BJ (cell line): ENCODE measurements around the gene TBPL2. TPM values are rescaled to one million over a fixed set of nuclear protein-coding genes. Genes with fewer than 3 reads are reported as not detected.

ENCODE experiments used
- CTCF ChIA-PET: fragments of 350-600 bp; formaldehyde crosslinking; extraction: SDS; loops from one replicate; lab custom pipeline; 2021; ENCODE audit warnings: antibody characterized with exemption, inconsistent platforms; lab: Yijun Ruan, JAX
- POLR2A ChIA-PET: fragments of 300-600 bp; sonication (Branson Sonifier 250); formaldehyde crosslinking; extraction: SDS; loops from one replicate; lab custom pipeline; 2021; ENCODE audit warnings: antibody characterized with exemption; lab: Charles Lee
- DNase-seq: peaks from one replicate; pipeline ENCODE4 v3.0.0-alpha.2; 2011; ENCODE audit warnings: low read depth
- H3K27me3 ChIP-seq: 2 replicates; pipeline ENCODE4 v1.6.0; 2011; ENCODE audit warnings: low read length; ENCODE audit not compliant: control insufficient read depth, insufficient read depth
- H3K36me3 ChIP-seq: 2 replicates; pipeline ENCODE4 v1.5.1; 2011; ENCODE audit warnings: low read length; ENCODE audit not compliant: control insufficient read depth, insufficient read depth
- H3K4me3 ChIP-seq: 2 replicates; pipeline ENCODE4 v1.5.1; 2011; ENCODE audit warnings: low read depth, mild to moderate bottlenecking, control low read depth, low read length
- CTCF ChIP-seq: IDR thresholded peaks from 2 replicates; pipeline ENCODE4 v1.5.1; 2011; ENCODE audit warnings: low read depth, mild to moderate bottlenecking, control low read depth, inconsistent platforms, low read length, moderate library complexity; ENCODE audit not compliant: insufficient read depth
- polyA plus RNA-seq: library from polyadenylated mRNA; depleted of rRNA; stranded (reverse); fragments of >200 nt; gene quantifications from 2 replicates; pipeline ENCODE4 v1.2.3, GENCODE V29; 2011

Gene TBPL2
- polyA plus RNA-seq, 1 experiment = not detected

- ChIA-PET POLR2A (no interaction called here), CTCF (interaction anchor here (0.5 kb wide), 1 partner anchor 431 kb away, joined by 3 read pairs; no protein-coding TSS in a partner anchor)
- H3K36me3 ChIP-seq = peaks cover 2% of the 10 kb centered on the region; the same call in 1 of the 2 replicates
- DNase-seq = no peak
- H3K27me3 ChIP-seq = 0 out of 2 replicates have a peak, but pooled peaks cover 1% of the 10 kb centered on the region
- no peak overlapping the region for H3K4me3 ChIP-seq
- TF ChIP-seq CTCF = no peak
These were observed 27.7 kb downstream of the TBPL2 start for GRCh38 chr14:55412676-55413075.

GRCh38 chr14:55411426-55412389, 28.7 kb downstream of the TBPL2 start, which contains the start of gene ATG14:
ATG14 (minus strand) TSS chr14:55411830; CDS start chr14:55411822, 8 bp downstream.
- POLR2A ChIA-PET = no interaction called here
- CTCF ChIA-PET = interaction anchor here (0.7 to 2.2 kb wide), 3 partner anchors 137 to 199 kb away, joined by 3 to 8 read pairs (median 3); no protein-coding TSS in a partner anchor
- no peak for TF ChIP-seq CTCF
- H3K36me3 ChIP-seq = peaks cover 2% of the 10 kb centered on the region; the same call in 1 of the 2 replicates
- peak within 1 kb of the TSS; percentile 99 for H3K4me3 ChIP-seq
- 0 out of 2 replicates have a peak, but pooled peaks cover 1% of the 10 kb centered on the region for H3K27me3 ChIP-seq
- no peak for DNase-seq

GRCh38 chr14:55410876-55411275, 29.5 kb downstream of the TBPL2 start:
- Histone ChIP-seq H3K36me3 (peaks cover 2% of the 10 kb centered on the region; the same call in 1 of the 2 replicates), H3K27me3 (0 out of 2 replicates have a peak, but pooled peaks cover 1% of the 10 kb centered on the region), H3K4me3 (peak overlapping the region; percentile 99)
- no peak for TF ChIP-seq CTCF
- CTCF ChIA-PET = interaction anchor here (0.7 to 2.2 kb wide), 5 partner anchors 56 to 198 kb away, joined by 3 to 8 read pairs (median 4); no protein-coding TSS in a partner anchor
- POLR2A ChIA-PET = no interaction called here
- DNase-seq = no peak

GRCh38 chr14:55404173-55404854, 36.1 kb downstream of the TBPL2 start:
- no peak for TF ChIP-seq CTCF
- ChIA-PET POLR2A (no interaction called here), CTCF (interaction anchor here (0.6 kb wide), 1 partner anchor 49 kb away, joined by 4 read pairs; no protein-coding TSS in a partner anchor)
- Histone ChIP-seq H3K27me3 (no peaks in the 10 kb centered on the region), H3K4me3 (no peak overlapping the region), H3K36me3 (peaks cover 2% of the 10 kb centered on the region; the same call in 1 of the 2 replicates)
- no peak for DNase-seq
